Activated gamma-delta T cell treated with Interleukin-2 at 50 U/mL for 16 hours (primary cell): ENCODE data around the gene IL1R2.
A peak's percentile ranks its signal among the peaks of the same experiment; 100 is the strongest.
"Not testable (repeated sequence)": the region's sequence is repeated elsewhere in the genome, so short reads cannot be mapped to it uniquely, and the experiment has no call there.

Experiments
- DNase-seq: peaks from one replicate; pipeline ENCODE4 v3.0.0-alpha.2; 2020

Gene IL1R2

GRCh38 chr2:102000813-102001766 lies 9.3 kb downstream of the IL1R2 start:
- DNase-seq: no peak

- DNase-seq: no peak
Observed at GRCh38 chr2:102001767-102002142, 10.0 kb downstream of the IL1R2 start.

- DNase-seq: no peak
Observed at GRCh38 chr2:102002228-102002627, 10.5 kb downstream of the IL1R2 start.

GRCh38 chr2:102002909-102003308 lies 11.1 kb downstream of the IL1R2 start:
- not testable (repeated sequence) for DNase-seq

- no peak for DNase-seq
Observed at GRCh38 chr2:102003696-102004095, 11.9 kb downstream of the IL1R2 start.

- DNase-seq: no peak
Observed at GRCh38 chr2:102004581-102004980, 12.8 kb downstream of the IL1R2 start.

GRCh38 chr2:102005449-102005848 lies 13.7 kb downstream of the IL1R2 start:
- DNase-seq: no peak

- DNase-seq: peak; percentile 25
Observed at GRCh38 chr2:102005989-102006885, 14.5 kb downstream of the IL1R2 start.

GRCh38 chr2:102006886-102007278 lies 15.1 kb downstream of the IL1R2 start:
- DNase-seq: no peak

GRCh38 chr2:102008490-102008889 lies 16.7 kb downstream of the IL1R2 start:
- no peak for DNase-seq

GRCh38 chr2:102009557-102009956 lies 17.8 kb downstream of the IL1R2 start:
- no peak for DNase-seq

- no peak for DNase-seq
Observed at GRCh38 chr2:102010902-102011301, 19.1 kb downstream of the IL1R2 start.

GRCh38 chr2:102012061-102012614 lies 20.4 kb downstream of the IL1R2 start:
- DNase-seq: no peak

- no peak for DNase-seq
Observed at GRCh38 chr2:102013206-102014040, 21.7 kb downstream of the IL1R2 start.

GRCh38 chr2:102014041-102014345 lies 22.2 kb downstream of the IL1R2 start:
- DNase-seq: no peak

- no peak for DNase-seq
Observed at GRCh38 chr2:102015399-102015798, 23.6 kb downstream of the IL1R2 start.

- no peak for DNase-seq
Observed at GRCh38 chr2:102016399-102016955, 24.7 kb downstream of the IL1R2 start.

- no peak for DNase-seq
Observed at GRCh38 chr2:102018823-102019445, 27.2 kb downstream of the IL1R2 start.

- peak; percentile 83 for DNase-seq
Observed at GRCh38 chr2:102020596-102021170, 28.9 kb downstream of the IL1R2 start.

GRCh38 chr2:102021779-102022178 lies 30.0 kb downstream of the IL1R2 start:
- no peak for DNase-seq

- no peak for DNase-seq
Observed at GRCh38 chr2:102022884-102023539, 31.3 kb downstream of the IL1R2 start.
